GM20000 (cell line): Measurements from ENCODE around the gene G6PD.

Experiments used
- DNase-seq: peaks from one replicate; pipeline ENCODE4 v3.0.0; 2012; ENCODE audit warnings: low spot score
- TF ChIP-seq, protein P1 (sequence below): IDR thresholded peaks from 2 replicates; pipeline ENCODE4 v1.5.1; 2012; ENCODE audit warnings: mild to moderate bottlenecking, control low read depth; ENCODE audit errors: extremely low read depth, missing control alignments

Gene G6PD

DNA sequence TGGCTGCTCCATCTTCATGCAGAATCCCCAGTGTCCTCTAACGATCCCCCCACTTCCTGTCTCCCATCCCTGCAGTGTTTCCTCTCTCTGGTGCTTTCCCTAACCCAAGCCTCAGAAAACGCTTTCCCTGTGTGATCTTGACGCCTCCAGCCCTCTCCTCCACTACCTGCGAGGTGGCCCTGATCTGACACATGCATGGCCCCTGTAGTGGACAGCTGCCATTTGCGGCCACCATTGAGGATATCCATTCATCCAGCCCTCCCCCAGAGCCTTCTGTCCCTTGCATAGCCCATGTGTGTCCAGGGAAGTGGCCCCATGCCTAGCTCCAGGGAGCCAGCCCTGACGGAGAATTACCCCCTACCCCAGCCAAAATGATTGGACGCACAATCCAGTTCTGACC, 63.3 kb downstream of the G6PD start:
- TF ChIP-seq, protein P1, sequence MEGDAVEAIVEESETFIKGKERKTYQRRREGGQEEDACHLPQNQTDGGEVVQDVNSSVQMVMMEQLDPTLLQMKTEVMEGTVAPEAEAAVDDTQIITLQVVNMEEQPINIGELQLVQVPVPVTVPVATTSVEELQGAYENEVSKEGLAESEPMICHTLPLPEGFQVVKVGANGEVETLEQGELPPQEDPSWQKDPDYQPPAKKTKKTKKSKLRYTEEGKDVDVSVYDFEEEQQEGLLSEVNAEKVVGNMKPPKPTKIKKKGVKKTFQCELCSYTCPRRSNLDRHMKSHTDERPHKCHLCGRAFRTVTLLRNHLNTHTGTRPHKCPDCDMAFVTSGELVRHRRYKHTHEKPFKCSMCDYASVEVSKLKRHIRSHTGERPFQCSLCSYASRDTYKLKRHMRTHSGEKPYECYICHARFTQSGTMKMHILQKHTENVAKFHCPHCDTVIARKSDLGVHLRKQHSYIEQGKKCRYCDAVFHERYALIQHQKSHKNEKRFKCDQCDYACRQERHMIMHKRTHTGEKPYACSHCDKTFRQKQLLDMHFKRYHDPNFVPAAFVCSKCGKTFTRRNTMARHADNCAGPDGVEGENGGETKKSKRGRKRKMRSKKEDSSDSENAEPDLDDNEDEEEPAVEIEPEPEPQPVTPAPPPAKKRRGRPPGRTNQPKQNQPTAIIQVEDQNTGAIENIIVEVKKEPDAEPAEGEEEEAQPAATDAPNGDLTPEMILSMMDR: no peak
- DNase-seq: no peak

DNA sequence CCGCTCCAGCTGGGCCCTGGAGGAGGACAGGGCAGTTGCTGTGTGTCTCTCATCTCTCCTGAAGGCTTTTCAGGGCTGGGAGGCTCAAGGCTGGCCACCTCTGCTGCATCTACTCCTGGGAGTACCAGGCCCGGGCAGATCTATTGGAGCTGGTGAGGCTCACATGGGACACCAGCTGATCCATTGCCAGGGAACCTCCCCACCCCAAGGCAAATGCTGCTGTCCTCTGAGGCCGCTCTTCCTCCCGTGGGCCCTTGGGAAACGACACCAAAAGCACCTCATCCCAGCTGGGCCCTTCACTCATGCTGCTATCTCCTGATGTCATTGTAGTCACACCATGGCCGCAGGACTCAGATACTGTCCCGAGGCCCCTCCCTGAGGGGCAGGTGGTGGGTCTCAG, 63.9 kb downstream of the G6PD start:
- TF ChIP-seq, protein P1: no peak
- no peak for DNase-seq

DNA sequence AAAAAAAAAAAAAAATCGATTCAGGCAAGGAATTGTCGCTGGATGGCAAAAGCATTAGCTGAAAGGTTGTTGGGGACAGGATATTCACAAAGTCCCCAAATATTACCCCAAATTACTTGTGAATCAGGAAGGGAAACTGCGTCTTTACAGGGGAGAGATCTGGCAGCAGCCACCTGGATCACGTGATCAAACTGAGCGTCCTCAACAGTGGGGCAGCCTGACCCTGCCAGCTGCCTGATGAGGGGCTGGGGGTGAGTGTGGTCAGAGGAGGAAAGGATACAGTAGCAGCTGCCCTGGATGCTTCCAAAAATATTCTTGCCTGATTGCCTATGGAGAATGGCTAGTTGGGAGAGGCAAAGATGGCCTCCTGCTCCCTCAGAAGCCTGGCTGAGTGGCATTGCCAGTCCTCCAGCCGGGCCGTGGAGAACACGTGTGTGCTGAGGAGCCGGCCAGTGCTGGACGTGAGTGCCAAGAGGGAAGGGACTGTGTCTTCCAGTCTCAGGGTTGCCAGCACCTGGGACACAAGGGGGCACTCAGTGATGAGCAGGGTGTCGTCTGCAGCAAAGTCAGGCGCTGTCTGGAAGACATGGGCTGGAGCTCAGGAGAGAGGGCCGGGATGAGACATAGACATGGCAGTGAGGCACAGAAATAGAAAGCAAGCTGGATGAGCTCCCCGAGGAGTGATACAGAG, 64.6 kb downstream of the G6PD start:
- TF ChIP-seq, protein P1: no peak
- no peak for DNase-seq
